Upper lobe of left lung (tissue), 6 donors: ENCODE results near the gene ERRFI1. TPM values are rescaled to one million over a fixed set of nuclear protein-coding genes. Genes with fewer than 3 reads are reported as not detected.

Source experiments
- ATAC-seq, 2 donors: fragments of 200-7000 bp; cut with Tn5 transposase; one replicate each; pipeline ENCODE4 v1.9.1; 2022; ENCODE audit warnings: mild to moderate bottlenecking in 2 of 2, moderate library complexity in 2 of 2; ENCODE audit not compliant: low FRiP score in 2 of 2
- DNase-seq, 2 donors: peaks; one replicate each; pipeline ENCODE4 v3.0.0-alpha.2; 2019 to 2020
- H3K27ac ChIP-seq, 4 donors: fragments of 200-600 bp; sonication (generic); one replicate each; pipeline ENCODE4 v1.5.1; 2016 to 2019
- H3K27me3 ChIP-seq, 4 donors: fragments of 200-600 bp; sonication (generic); one replicate each; pipeline ENCODE4 v1.5.1; 2017 to 2019
- H3K36me3 ChIP-seq, 4 donors: fragments of 200-600 bp; sonication (generic); one replicate each; pipeline ENCODE4 v1.5.1; 2016 to 2019
- H3K4me1 ChIP-seq, 4 donors: fragments of 200-600 bp; sonication (generic); one replicate each; pipeline ENCODE4 v1.5.1; 2018 to 2019
- H3K4me3 ChIP-seq, 4 donors: fragments of 200-600 bp; sonication (generic); one replicate each; pipeline ENCODE4 v1.5.1; 2017 to 2019; ENCODE audit warnings: mild to moderate bottlenecking in 2 of 4, moderate library complexity in 1 of 4
- H3K9me3 ChIP-seq, 4 donors: fragments of 200-600 bp; sonication (generic); one replicate each; pipeline ENCODE4 v1.5.1; 2018 to 2019
- CTCF ChIP-seq, 6 experiments: fragments of 450-650 bp in 4 of 6; fragments of 200-600 bp in 2 of 6; sonication (generic) in 2 of 6; IDR thresholded peaks; one replicate each; pipeline ENCODE4 v1.5.1; 2016 to 2019; ENCODE audit warnings: antibody characterized with exemption in 6 of 6
- EP300 ChIP-seq, 4 donors: sonication (generic); formaldehyde crosslinking; IDR thresholded peaks; one replicate each; pipeline ENCODE4 v1.5.1; 2017; ENCODE audit warnings: antibody characterized with exemption in 4 of 4, control low read depth in 2 of 4
- POLR2A ChIP-seq, 4 donors: fragments of 450-650 bp; IDR thresholded peaks; one replicate each; pipeline ENCODE4 v1.5.1; 2016 to 2017; ENCODE audit warnings: antibody characterized with exemption in 4 of 4, mild to moderate bottlenecking in 2 of 4
- POLR2AphosphoS5 ChIP-seq, 2 donors: sonication (generic); formaldehyde crosslinking; IDR thresholded peaks; one replicate each; pipeline ENCODE4 v1.5.1; 2017; ENCODE audit warnings: antibody characterized with exemption in 2 of 2
- WGBS, 2 donors: methylation state at CpG; one replicate each; pipeline ENCODE4 v1.1.5; 2017 to 2018; 5-methylcytosine and 5-hydroxymethylcytosine counted together
- total RNA-seq, 6 donors: library from RNA; depleted of rRNA in 4 of 6; stranded (reverse); fragments of >200 nt in 4 of 6; gene quantifications; one replicate each; pipeline versions ENCODE4 v1.1.0 to v1.2.1, GENCODE V29; 2016 to 2021
- donor health status: DM: no; HTN: no; CAD: no; lungs with moderate emphysema.
- donor health status: DM: no; HTN: yes; CAD: no; lungs with severe emphysema.

The ERRFI1 gene
- total RNA-seq, 6 donors from 2014 or later = 30.4 to 164 (median 84.6) TPM

GRCh38 chr1:8065369-8065768 lies 39.3 kb upstream of the ERRFI1 start:
- no peaks in the 10 kb centered on the region for H3K36me3 ChIP-seq
- no peaks in the 10 kb centered on the region for H3K9me3 ChIP-seq
- H3K27me3 ChIP-seq = no peaks in the 10 kb centered on the region
- H3K4me3 ChIP-seq = no peak overlapping the region
- H3K27ac ChIP-seq = no peak overlapping the region
- ATAC-seq = no peak
- 81 to 92% methylated on average over 4 of the region's 4 CpGs for WGBS, 2 donors
- DNase-seq = no peak
- TF ChIP-seq CTCF (IDR thresholded peaks at IDR 0.05) (no peak), POLR2AphosphoS5 (IDR thresholded peaks at IDR 0.05) (no peak), EP300 (IDR thresholded peaks at IDR 0.05) (no peak), POLR2A (IDR thresholded peaks at IDR 0.05) (no peak)
- peaks cover 0 to 14% (median 6%) of the 10 kb centered on the region in 4 donors for H3K4me1 ChIP-seq

- WGBS, 2 donors = 74% methylated on average over 7 of the region's 7 CpGs
- ATAC-seq (no peak), DNase-seq (no peak)
- H3K36me3 ChIP-seq = no peaks in the 10 kb centered on the region
- H3K4me3 ChIP-seq = no peak overlapping the region
- TF ChIP-seq CTCF (IDR thresholded peaks at IDR 0.05) (no peak), POLR2AphosphoS5 (IDR thresholded peaks at IDR 0.05) (no peak), POLR2A (IDR thresholded peaks at IDR 0.05) (no peak), EP300 (IDR thresholded peaks at IDR 0.05) (no peak)
- peaks cover 0 to 24% (median 9%) of the 10 kb centered on the region in 4 donors for H3K4me1 ChIP-seq
- no peak overlapping the region for H3K27ac ChIP-seq
- H3K27me3 ChIP-seq = no peaks in the 10 kb centered on the region
- H3K9me3 ChIP-seq = no peaks in the 10 kb centered on the region
Observed at GRCh38 chr1:8063298-8064036, 37.4 kb upstream of the ERRFI1 start.

- 62 to 65% methylated on average over 4 of the region's 4 CpGs for WGBS, 2 donors
- H3K27ac ChIP-seq = peak overlapping the region in 2 of 4 donors; percentile 52 to 74
Observed at GRCh38 chr1:8062861-8063260, 36.8 kb upstream of the ERRFI1 start.

GRCh38 chr1:8061673-8062386 lies 35.7 kb upstream of the ERRFI1 start:
- Histone ChIP-seq H3K4me3 (no peak overlapping the region), H3K27ac (peak overlapping the region; percentile 30 to 74 (median 59)), H3K36me3 (no peaks in the 10 kb centered on the region), H3K9me3 (no peaks in the 10 kb centered on the region), H3K27me3 (no peaks in the 10 kb centered on the region), H3K4me1 (peaks cover 0 to 27% (median 12%) of the 10 kb centered on the region in 4 donors)
- WGBS, 2 donors = 73 to 84% methylated on average over 11 of the region's 11 CpGs
- peak in 1 of 2 donors; percentile 35 for ATAC-seq
- DNase-seq = no peak
- TF ChIP-seq CTCF (IDR thresholded peaks at IDR 0.05) (no peak), POLR2A (IDR thresholded peaks at IDR 0.05) (no peak), EP300 (IDR thresholded peaks at IDR 0.05) (no peak), POLR2AphosphoS5 (IDR thresholded peaks at IDR 0.05) (no peak)

More at GRCh38 chr1:8062861-8063260, 36.8 kb upstream of the ERRFI1 start:
- Histone ChIP-seq H3K9me3 (no peaks in the 10 kb centered on the region), H3K36me3 (no peaks in the 10 kb centered on the region), H3K4me1 (peaks cover 0 to 27% (median 12%) of the 10 kb centered on the region in 4 donors), H3K4me3 (no peak overlapping the region), H3K27me3 (no peaks in the 10 kb centered on the region)
- DNase-seq = no peak
- no peak for TF ChIP-seq EP300 (IDR thresholded peaks at IDR 0.05)
- TF ChIP-seq CTCF (IDR thresholded peaks at IDR 0.05) = no peak
- TF ChIP-seq POLR2A (IDR thresholded peaks at IDR 0.05) = no peak
- no peak for TF ChIP-seq POLR2AphosphoS5 (IDR thresholded peaks at IDR 0.05)
- ATAC-seq = no peak
